ENCODE results near the gene TRPM5.

The TRPM5 gene

GRCh38 chr11:2425506-2425905 lies 18.8 kb downstream of the TRPM5 start:
- Histone ChIP-seq H3K9me3 (replicated peaks; ENCODE audit: insufficient read depth, low read length) (no peaks in the 10 kb centered on the region), H3K27me3 (replicated peaks; ENCODE audit: insufficient read depth, low read length) (peaks cover 69% of the 10 kb centered on the region), H2AFZ (ENCODE audit: low read length) (no peak overlapping the region), H3K4me1 (ENCODE audit: low read length) (no peaks in the 10 kb centered on the region), H4K20me1 (ENCODE audit: insufficient read depth, low read length) (no peaks in the 10 kb centered on the region), H3K27ac (ENCODE audit: low read length) (no peak overlapping the region), H3K4me3 (ENCODE audit: low read length) (no peak overlapping the region), H3K4me2 (ENCODE audit: low read depth, low read length) (no peak overlapping the region), H3K36me3 (replicated peaks; ENCODE audit: insufficient read depth, low read length) (no peaks in the 10 kb centered on the region), H3K79me2 (ENCODE audit: low read length) (no peaks in the 10 kb centered on the region), H3K9ac (ENCODE audit: low read length) (no peak overlapping the region), H3F3A (ENCODE audit: insufficient read depth, low read length) (no peaks in the 10 kb centered on the region), H3K9me2 (replicated peaks; ENCODE audit: insufficient read depth, low read length) (no peaks in the 10 kb centered on the region)
- TF ChIP-seq EZH2phosphoT487 (IDR thresholded peaks at IDR 0.05; ENCODE audit: low read length) = no peak
- TF ChIP-seq, protein P1, sequence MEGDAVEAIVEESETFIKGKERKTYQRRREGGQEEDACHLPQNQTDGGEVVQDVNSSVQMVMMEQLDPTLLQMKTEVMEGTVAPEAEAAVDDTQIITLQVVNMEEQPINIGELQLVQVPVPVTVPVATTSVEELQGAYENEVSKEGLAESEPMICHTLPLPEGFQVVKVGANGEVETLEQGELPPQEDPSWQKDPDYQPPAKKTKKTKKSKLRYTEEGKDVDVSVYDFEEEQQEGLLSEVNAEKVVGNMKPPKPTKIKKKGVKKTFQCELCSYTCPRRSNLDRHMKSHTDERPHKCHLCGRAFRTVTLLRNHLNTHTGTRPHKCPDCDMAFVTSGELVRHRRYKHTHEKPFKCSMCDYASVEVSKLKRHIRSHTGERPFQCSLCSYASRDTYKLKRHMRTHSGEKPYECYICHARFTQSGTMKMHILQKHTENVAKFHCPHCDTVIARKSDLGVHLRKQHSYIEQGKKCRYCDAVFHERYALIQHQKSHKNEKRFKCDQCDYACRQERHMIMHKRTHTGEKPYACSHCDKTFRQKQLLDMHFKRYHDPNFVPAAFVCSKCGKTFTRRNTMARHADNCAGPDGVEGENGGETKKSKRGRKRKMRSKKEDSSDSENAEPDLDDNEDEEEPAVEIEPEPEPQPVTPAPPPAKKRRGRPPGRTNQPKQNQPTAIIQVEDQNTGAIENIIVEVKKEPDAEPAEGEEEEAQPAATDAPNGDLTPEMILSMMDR (IDR thresholded peaks at IDR 0.05; ENCODE audit: low read length) = no peak
- TF ChIP-seq EZH2 (optimal IDR thresholded peaks at IDR 0.05; ENCODE audit: low read depth, low read length) = no peak
- no peak for DNase-seq

DNA sequence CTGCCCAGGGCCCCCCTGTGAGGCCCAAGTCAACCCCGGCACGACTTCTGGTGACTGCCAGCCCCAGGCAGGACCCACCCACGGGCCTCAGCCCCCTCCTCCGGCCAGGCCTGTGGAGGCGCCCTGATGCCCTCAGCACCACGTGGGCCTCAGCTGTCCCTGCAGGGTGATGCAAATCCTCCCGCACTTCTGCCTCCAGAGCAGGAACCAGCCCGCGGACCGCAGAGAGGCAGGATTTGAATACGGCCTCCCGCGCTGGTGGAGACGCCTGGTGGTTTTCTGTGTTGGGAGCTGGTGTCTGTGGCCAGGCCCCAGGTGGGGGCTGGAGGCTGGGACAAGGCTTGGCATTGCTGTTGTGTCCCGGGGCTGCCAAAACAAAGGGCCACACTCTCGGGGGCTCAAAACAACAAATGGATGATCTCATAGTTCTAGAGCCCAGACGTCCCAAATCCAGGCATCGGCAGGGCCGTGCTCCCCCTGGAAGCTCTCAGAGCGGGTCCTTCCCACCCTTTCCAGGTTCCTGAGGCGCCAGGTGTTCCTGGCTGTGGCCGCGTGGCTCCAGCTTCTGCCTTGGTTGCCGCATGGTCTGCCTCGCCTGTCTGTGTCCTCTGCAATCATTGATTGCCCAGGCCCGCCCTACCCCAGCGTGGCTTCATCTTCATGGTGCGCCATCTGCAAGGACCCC lies 19.4 kb downstream of the TRPM5 start:
- H3K4me2 ChIP-seq (ENCODE audit: low read depth, low read length) = no peak overlapping the region

DNA sequence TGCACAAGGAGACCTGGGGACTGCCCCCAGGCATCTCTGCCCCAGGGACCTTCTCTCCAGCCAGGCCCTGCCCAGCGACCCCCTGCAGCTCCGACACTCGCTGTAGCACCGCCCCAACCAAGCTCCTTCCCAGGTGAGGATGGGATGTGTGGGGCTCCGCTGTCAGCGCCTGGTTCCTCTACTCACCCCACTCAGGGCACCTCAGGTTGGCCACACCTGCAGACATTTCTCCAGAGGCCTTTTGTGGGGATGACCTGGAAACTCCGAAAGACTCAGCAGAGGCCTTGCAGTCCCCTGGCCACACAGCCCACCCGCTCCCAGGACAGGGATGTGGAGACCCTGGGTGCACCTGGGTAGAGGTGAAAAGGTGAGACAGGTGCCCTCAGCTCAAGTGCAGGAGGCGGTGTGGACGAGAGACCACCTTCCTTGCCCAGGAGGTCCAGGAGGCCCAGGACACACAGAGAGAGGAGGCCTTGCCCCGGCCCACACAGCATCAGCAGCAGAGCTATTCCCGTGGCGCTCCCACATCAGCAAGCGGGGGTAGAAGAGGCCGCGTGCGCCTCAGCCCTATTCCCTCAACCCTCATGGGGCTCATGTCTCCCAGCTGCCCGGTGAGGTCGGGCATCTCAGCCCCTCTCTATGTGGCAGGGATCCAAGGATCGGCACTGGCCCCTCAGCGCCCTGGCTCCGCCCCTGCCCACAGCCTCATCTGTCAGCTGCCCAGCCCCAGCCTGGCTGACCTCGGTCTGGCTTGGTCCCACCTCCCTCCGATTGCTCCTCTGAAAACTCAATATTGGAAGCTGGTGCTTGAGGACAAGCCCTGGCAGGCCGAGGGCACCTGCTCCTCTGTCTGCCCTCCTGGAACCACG lies 20.9 kb downstream of the TRPM5 start:
- TF ChIP-seq, protein P1 (IDR thresholded peaks at IDR 0.05; ENCODE audit: low read length) = no peak
- TF ChIP-seq EZH2phosphoT487 (IDR thresholded peaks at IDR 0.05; ENCODE audit: low read length) = no peak
- no peak for TF ChIP-seq EZH2 (optimal IDR thresholded peaks at IDR 0.05; ENCODE audit: low read depth, low read length)
- Histone ChIP-seq H3K4me3 (ENCODE audit: low read length) (no peak overlapping the region), H3K9me2 (replicated peaks; ENCODE audit: insufficient read depth, low read length) (no peaks in the 10 kb centered on the region)

More for the DNA sequence above, 19.4 kb downstream of the TRPM5 start:
- H3K36me3 ChIP-seq (replicated peaks; ENCODE audit: insufficient read depth, low read length) = no peaks in the 10 kb centered on the region
- H3K9ac ChIP-seq (ENCODE audit: low read length) = no peak overlapping the region
- peaks cover 74% of the 10 kb centered on the region for H3K27me3 ChIP-seq (replicated peaks; ENCODE audit: insufficient read depth, low read length)
- no peak overlapping the region for H3K27ac ChIP-seq (ENCODE audit: low read length)
- no peaks in the 10 kb centered on the region for H3K9me3 ChIP-seq (replicated peaks; ENCODE audit: insufficient read depth, low read length)
- H3K79me2 ChIP-seq (ENCODE audit: low read length) = no peaks in the 10 kb centered on the region
- no peak overlapping the region for H2AFZ ChIP-seq (ENCODE audit: low read length)
- H3K4me1 ChIP-seq (ENCODE audit: low read length) = no peaks in the 10 kb centered on the region
- DNase-seq = no peak
- H3F3A ChIP-seq (ENCODE audit: insufficient read depth, low read length) = no peaks in the 10 kb centered on the region
- H3K4me3 ChIP-seq (ENCODE audit: low read length) = no peak overlapping the region
- no peak for TF ChIP-seq EZH2phosphoT487 (IDR thresholded peaks at IDR 0.05; ENCODE audit: low read length)
- no peak for TF ChIP-seq EZH2 (optimal IDR thresholded peaks at IDR 0.05; ENCODE audit: low read depth, low read length)
- TF ChIP-seq, protein P1 (IDR thresholded peaks at IDR 0.05; ENCODE audit: low read length) = no peak
- H3K9me2 ChIP-seq (replicated peaks; ENCODE audit: insufficient read depth, low read length) = no peaks in the 10 kb centered on the region
- H4K20me1 ChIP-seq (ENCODE audit: insufficient read depth, low read length) = no peaks in the 10 kb centered on the region

More for the DNA sequence above, 20.9 kb downstream of the TRPM5 start:
- no peaks in the 10 kb centered on the region for H3F3A ChIP-seq (ENCODE audit: insufficient read depth, low read length)
- no peaks in the 10 kb centered on the region for H3K9me3 ChIP-seq (replicated peaks; ENCODE audit: insufficient read depth, low read length)
- no peak overlapping the region for H3K27ac ChIP-seq (ENCODE audit: low read length)
- H3K4me2 ChIP-seq (ENCODE audit: low read depth, low read length) = no peak overlapping the region
- H3K4me1 ChIP-seq (ENCODE audit: low read length) = no peaks in the 10 kb centered on the region
- peaks cover 81% of the 10 kb centered on the region for H3K27me3 ChIP-seq (replicated peaks; ENCODE audit: insufficient read depth, low read length)
- no peaks in the 10 kb centered on the region for H3K36me3 ChIP-seq (replicated peaks; ENCODE audit: insufficient read depth, low read length)
- H4K20me1 ChIP-seq (ENCODE audit: insufficient read depth, low read length) = no peaks in the 10 kb centered on the region
- H3K9ac ChIP-seq (ENCODE audit: low read length) = no peak overlapping the region
- no peak for DNase-seq
- no peaks in the 10 kb centered on the region for H3K79me2 ChIP-seq (ENCODE audit: low read length)
- H2AFZ ChIP-seq (ENCODE audit: low read length) = no peak overlapping the region

All from MM.1S (cell line).